Left lung (tissue), 10 donors: Measurements from ENCODE around the gene C2orf76. TPM values are rescaled to one million over a fixed set of nuclear protein-coding genes. Genes with fewer than 3 reads are reported as not detected.
A peak's percentile ranks its signal among the peaks of the same experiment; 100 is the strongest.

Experiments
- ATAC-seq: fragments of 200-7000 bp; cut with Tn5 transposase; one replicate; pipeline ENCODE4 v1.9.1; 2020; ENCODE audit warnings: moderate library complexity
- DNase-seq, 4 donors: peaks; one replicate each; pipeline ENCODE4 v3.0.0-alpha.2; 2013 to 2020
- H3K27ac ChIP-seq, 2 donors: fragments of 200-600 bp; sonication (generic) in 1 of 2; one replicate each; pipeline versions ENCODE4 v1.5.0 to v1.8.0; 2020 to 2021
- H3K27me3 ChIP-seq, 2 donors: fragments of 200-600 bp; sonication (generic) in 1 of 2; one replicate each; pipeline versions ENCODE4 v1.5.0 to v1.8.0; 2020 to 2021
- H3K36me3 ChIP-seq, 2 donors: fragments of 200-600 bp; sonication (generic) in 1 of 2; one replicate each; pipeline versions ENCODE4 v1.5.0 to v1.8.0; 2020 to 2021
- H3K4me1 ChIP-seq, 2 donors: fragments of 200-600 bp; one replicate each; pipeline ENCODE4 v1.8.0; 2021
- H3K4me3 ChIP-seq, 2 donors: fragments of 200-600 bp; sonication (generic) in 1 of 2; one replicate each; pipeline versions ENCODE4 v1.5.0 to v1.8.0; 2020 to 2021; ENCODE audit warnings: mild to moderate bottlenecking in 1 of 2
- H3K9me3 ChIP-seq, 2 donors: fragments of 200-600 bp; sonication (generic) in 1 of 2; one replicate each; pipeline versions ENCODE4 v1.5.0 to v1.8.0; 2020 to 2021
- intact Hi-C, 2 donors: fragments of 100-400 bp; cut with DNase I; formaldehyde crosslinking; loops; one replicate each; pipeline versions ENCODE4 v1.11.2 to v1.14.2; 2022
- polyA plus RNA-seq, 6 donors: library from polyadenylated mRNA; unstranded; fragments of 120-200 nt; gene quantifications; one replicate each; pipeline ENCODE4 v1.2.1, GENCODE V29; 2013; ENCODE audit not compliant: insufficient read length in 6 of 6
- total RNA-seq, 2 donors: library from RNA; stranded (reverse); fragmentation: NEBNext Ultra II Directional; extraction: Animal tissue kit (Norgen Biotek cat#: 25700); gene quantifications; one replicate each; pipeline ENCODE4 v1.2.1, GENCODE V29; 2021
- TF ChIP-seq, protein P1 (sequence below), 2 donors: fragments of 200-600 bp; sonication (generic) in 1 of 2; IDR thresholded peaks; one replicate each; pipeline versions ENCODE4 v1.5.0 to v1.8.0; 2021; ENCODE audit warnings: antibody characterized with exemption in 2 of 2
- donor health status: DM: no; HTN: yes; CAD: no.
- donor health status: DM: no; HTN: no; CAD: no.

Gene C2orf76
- total and polyA plus RNA-seq, 8 donors: 11.0 to 17.1 (median 16.0) TPM

GRCh38 chr2:119259296-119259860 is 107.3 kb downstream of the C2orf76 start:
- Histone ChIP-seq H3K4me3 (no peak overlapping the region), H3K9me3 (no peaks in the 10 kb centered on the region), H3K36me3 (peaks cover 0 to 41% of the 10 kb centered on the region in 2 donors), H3K4me1 (peaks cover 0 to 10% of the 10 kb centered on the region in 2 donors), H3K27ac (no peak overlapping the region), H3K27me3 (no peaks in the 10 kb centered on the region)
- DNase-seq (no peak), ATAC-seq (no peak)
- TF ChIP-seq, protein P1, sequence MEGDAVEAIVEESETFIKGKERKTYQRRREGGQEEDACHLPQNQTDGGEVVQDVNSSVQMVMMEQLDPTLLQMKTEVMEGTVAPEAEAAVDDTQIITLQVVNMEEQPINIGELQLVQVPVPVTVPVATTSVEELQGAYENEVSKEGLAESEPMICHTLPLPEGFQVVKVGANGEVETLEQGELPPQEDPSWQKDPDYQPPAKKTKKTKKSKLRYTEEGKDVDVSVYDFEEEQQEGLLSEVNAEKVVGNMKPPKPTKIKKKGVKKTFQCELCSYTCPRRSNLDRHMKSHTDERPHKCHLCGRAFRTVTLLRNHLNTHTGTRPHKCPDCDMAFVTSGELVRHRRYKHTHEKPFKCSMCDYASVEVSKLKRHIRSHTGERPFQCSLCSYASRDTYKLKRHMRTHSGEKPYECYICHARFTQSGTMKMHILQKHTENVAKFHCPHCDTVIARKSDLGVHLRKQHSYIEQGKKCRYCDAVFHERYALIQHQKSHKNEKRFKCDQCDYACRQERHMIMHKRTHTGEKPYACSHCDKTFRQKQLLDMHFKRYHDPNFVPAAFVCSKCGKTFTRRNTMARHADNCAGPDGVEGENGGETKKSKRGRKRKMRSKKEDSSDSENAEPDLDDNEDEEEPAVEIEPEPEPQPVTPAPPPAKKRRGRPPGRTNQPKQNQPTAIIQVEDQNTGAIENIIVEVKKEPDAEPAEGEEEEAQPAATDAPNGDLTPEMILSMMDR (IDR thresholded peaks at IDR 0.05): no peak
- intact Hi-C loops: no loop called here

DNA sequence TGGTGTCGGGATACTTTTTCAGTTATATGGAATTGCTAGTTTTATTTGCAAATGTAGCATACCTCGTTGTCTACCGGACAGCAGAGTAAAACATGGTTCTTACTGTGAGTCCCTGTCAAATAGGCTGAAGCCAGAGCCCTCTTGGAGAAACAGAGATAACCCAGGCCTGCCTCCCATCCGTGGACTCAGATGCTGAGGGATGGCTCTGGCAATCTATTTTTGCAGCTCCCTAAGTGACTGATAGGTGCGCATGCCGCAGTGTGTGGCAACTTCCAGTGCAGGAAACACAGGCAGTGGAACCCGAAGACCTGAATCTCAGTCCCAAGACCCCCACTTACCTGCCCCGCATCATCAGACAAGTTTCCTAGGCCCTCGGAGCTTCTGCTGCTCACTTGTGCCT is 109.4 kb downstream of the C2orf76 start:
- no peaks in the 10 kb centered on the region for H3K9me3 ChIP-seq
- no peak for DNase-seq
- H3K4me3 ChIP-seq: no peak overlapping the region
- peaks cover 0 to 3% of the 10 kb centered on the region in 2 donors for H3K4me1 ChIP-seq
- peaks cover 0 to 42% of the 10 kb centered on the region in 2 donors for H3K36me3 ChIP-seq
- intact Hi-C loops: no loop called here
- TF ChIP-seq, protein P1 (IDR thresholded peaks at IDR 0.05): no peak
- no peak overlapping the region for H3K27ac ChIP-seq
- no peak for ATAC-seq
- H3K27me3 ChIP-seq: no peaks in the 10 kb centered on the region

GRCh38 chr2:119256582-119256921 is 110.1 kb downstream of the C2orf76 start:
- peaks cover 0 to 3% of the 10 kb centered on the region in 2 donors for H3K4me1 ChIP-seq
- H3K27me3 ChIP-seq: no peaks in the 10 kb centered on the region
- DNase-seq (no peak), ATAC-seq (no peak)
- intact Hi-C loops: no loop called here
- TF ChIP-seq, protein P1 (IDR thresholded peaks at IDR 0.05): no peak
- H3K36me3 ChIP-seq: peaks cover 0 to 48% of the 10 kb centered on the region in 2 donors
- no peak overlapping the region for H3K27ac ChIP-seq
- H3K9me3 ChIP-seq: no peaks in the 10 kb centered on the region
- no peak overlapping the region for H3K4me3 ChIP-seq

- intact Hi-C loops: no loop called here
- TF ChIP-seq, protein P1 (IDR thresholded peaks at IDR 0.05): no peak
- no peaks in the 10 kb centered on the region for H3K9me3 ChIP-seq
- peaks cover 0 to 53% of the 10 kb centered on the region in 2 donors for H3K36me3 ChIP-seq
- H3K4me1 ChIP-seq: peaks cover 0 to 3% of the 10 kb centered on the region in 2 donors
- H3K4me3 ChIP-seq: no peak overlapping the region
- peak; percentile 61 for ATAC-seq
- H3K27ac ChIP-seq: no peak overlapping the region
- peak in 1 of 4 donors; percentile 24 for DNase-seq
- H3K27me3 ChIP-seq: no peaks in the 10 kb centered on the region
Observed at GRCh38 chr2:119255760-119256581, 110.7 kb downstream of the C2orf76 start.

DNA sequence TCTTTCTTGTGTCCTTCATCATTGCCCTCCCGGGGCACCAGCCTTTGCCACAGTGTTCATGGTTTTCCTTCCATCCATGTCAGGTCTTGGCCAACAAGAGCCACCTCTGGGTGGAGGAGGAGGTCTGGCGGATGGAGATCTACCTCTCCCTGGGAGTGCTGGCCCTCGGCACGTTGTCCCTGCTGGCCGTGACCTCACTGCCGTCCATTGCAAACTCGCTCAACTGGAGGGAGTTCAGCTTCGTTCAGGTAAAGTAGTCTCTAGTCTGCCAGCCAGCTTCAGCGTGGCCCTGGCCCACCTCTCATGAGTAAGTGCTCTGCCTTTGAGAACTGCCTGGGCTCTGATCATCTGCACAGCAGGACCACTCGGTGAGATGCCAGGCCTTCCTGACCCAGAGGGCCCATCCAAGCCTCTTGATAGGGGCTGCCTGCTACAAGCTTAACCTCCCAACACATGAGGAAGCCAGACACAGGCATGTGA is 112.0 kb downstream of the C2orf76 start:
- H3K27me3 ChIP-seq: no peaks in the 10 kb centered on the region
- intact Hi-C loops: no loop called here
- H3K27ac ChIP-seq: no peak overlapping the region
- H3K4me3 ChIP-seq: no peak overlapping the region
- no peaks in the 10 kb centered on the region for H3K9me3 ChIP-seq
- peaks cover 0 to 3% of the 10 kb centered on the region in 2 donors for H3K4me1 ChIP-seq
- ATAC-seq (no peak), DNase-seq (no peak)
- H3K36me3 ChIP-seq: peaks cover 0 to 66% of the 10 kb centered on the region in 2 donors
- TF ChIP-seq, protein P1 (IDR thresholded peaks at IDR 0.05): no peak
